HFF-Myc (cell line): ENCODE measurements around the gene MPPED2.

ENCODE experiments used
- DNase-seq: peaks from one replicate; pipeline ENCODE4 v3.0.0-alpha.2; 2011; ENCODE audit warnings: low read depth; ENCODE audit errors: extremely low read depth
- H3K4me3 ChIP-seq: replicated peaks from 2 replicates; pipeline ENCODE4 v1.5.1; 2011; ENCODE audit warnings: low read depth, mild to moderate bottlenecking, control low read depth, low read length
- TF ChIP-seq, protein P1 (sequence below): IDR thresholded peaks from 2 replicates; pipeline ENCODE4 v1.5.1; 2012; ENCODE audit warnings: mild to moderate bottlenecking, low read depth, low read length, control low read depth; ENCODE audit errors: missing control alignments

MPPED2 gene

DNA sequence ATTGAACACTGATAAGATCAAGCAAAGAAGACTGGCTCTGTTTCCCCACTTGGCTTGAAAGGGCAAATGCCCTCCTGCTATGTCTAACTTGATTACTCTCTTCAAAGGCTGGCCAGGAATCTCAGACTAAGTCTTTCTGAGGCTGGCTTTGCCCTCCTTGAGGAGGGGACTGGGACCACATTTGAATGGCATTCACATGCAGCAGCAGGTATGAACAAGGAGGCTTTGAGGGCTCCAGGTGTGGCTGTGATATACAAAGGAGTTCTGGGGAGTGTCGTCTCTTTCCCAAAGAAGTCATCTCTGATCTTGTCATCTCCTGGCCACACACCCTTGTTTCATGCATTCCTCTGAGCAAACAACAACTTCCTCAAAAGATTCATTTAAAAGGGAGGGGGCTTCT is 132.4 kb downstream of the MPPED2 start:
- H3K4me3 ChIP-seq, result no peak overlapping the region
- DNase-seq, result no peak
- TF ChIP-seq, protein P1, sequence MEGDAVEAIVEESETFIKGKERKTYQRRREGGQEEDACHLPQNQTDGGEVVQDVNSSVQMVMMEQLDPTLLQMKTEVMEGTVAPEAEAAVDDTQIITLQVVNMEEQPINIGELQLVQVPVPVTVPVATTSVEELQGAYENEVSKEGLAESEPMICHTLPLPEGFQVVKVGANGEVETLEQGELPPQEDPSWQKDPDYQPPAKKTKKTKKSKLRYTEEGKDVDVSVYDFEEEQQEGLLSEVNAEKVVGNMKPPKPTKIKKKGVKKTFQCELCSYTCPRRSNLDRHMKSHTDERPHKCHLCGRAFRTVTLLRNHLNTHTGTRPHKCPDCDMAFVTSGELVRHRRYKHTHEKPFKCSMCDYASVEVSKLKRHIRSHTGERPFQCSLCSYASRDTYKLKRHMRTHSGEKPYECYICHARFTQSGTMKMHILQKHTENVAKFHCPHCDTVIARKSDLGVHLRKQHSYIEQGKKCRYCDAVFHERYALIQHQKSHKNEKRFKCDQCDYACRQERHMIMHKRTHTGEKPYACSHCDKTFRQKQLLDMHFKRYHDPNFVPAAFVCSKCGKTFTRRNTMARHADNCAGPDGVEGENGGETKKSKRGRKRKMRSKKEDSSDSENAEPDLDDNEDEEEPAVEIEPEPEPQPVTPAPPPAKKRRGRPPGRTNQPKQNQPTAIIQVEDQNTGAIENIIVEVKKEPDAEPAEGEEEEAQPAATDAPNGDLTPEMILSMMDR, result no peak

DNA sequence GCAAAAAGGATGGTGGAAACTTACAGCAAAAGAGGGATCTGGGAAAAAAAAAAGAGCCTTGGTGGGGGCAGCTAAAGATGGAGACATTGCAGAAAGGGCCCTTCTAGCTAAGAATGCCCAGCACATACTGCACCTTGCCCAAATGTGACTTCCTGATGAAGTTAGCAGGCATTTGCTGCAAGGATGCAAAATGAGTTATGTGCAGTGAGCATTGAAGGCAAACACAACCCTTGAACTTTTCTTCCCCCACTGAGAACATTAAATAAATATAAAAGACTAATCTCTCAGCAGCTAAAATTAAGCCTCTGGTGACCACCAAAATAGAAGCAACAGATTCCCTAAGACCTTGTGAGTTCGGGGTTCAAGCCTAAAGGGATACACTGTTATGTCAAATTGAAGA is 133.3 kb downstream of the MPPED2 start:
- no peak overlapping the region for H3K4me3 ChIP-seq
- no peak for DNase-seq
- TF ChIP-seq, protein P1, result no peak

DNA sequence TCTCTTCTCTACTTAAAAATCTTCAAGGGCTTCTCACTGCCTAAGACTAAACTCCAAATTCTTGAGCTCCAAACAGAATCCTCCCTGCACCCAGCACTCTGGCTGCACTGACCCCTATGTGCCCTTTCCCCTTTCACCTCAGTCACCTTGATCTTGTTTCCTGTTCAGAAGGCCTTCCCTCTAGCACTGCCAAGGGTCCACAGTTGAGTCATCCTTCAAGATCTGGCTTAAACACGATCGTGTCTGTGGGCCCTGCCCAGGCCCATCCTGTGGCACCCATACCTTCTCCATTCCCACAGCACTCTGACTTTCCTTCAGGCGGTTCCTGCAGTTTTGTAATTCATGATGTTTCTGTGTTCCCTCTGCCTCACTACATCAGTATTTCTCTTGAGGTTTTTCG is 134.0 kb downstream of the MPPED2 start:
- H3K4me3 ChIP-seq, result no peak overlapping the region
- no peak for DNase-seq
- TF ChIP-seq, protein P1, result no peak

DNA sequence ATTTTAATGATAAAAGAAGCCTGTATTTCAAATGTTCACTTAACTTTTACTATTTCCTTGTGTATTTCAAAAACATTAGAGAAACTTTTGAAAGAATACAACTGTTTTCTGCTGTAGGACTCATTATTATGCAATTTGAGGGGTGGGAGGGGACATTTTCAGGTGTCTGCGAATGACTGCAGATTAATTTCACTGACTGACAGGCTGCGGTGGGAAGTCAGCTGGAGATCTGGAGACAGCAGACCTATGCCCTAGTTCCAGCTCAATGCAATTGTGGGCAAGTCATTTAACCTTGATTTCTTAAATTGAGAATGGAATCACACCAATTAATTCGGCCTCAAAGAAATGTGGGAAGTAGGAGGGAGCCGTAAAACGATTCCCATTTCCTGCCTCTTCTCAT is 134.5 kb downstream of the MPPED2 start:
- no peak for DNase-seq
- TF ChIP-seq, protein P1, result no peak
- no peak overlapping the region for H3K4me3 ChIP-seq

DNA sequence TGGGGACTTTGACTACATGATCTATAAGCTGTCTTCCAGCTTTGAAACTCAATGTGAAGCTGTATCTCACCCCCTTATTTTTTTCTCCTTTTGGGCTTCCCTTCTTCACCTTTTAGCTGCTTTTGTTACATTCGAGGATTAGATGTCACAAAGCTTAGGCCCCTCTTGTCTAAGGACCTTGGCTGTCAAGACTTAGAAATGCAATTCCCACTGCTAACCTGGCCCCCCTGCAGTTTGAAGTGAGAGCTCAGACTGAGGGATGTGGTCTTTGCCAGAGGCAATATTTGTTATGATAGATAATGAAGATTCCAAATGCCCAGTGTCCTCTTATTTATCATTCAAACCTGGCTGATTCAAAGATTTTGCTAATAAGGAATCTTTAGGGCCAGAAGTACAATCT is 135.0 kb downstream of the MPPED2 start:
- TF ChIP-seq, protein P1, result no peak
- no peak for DNase-seq
- H3K4me3 ChIP-seq, result no peak overlapping the region

DNA sequence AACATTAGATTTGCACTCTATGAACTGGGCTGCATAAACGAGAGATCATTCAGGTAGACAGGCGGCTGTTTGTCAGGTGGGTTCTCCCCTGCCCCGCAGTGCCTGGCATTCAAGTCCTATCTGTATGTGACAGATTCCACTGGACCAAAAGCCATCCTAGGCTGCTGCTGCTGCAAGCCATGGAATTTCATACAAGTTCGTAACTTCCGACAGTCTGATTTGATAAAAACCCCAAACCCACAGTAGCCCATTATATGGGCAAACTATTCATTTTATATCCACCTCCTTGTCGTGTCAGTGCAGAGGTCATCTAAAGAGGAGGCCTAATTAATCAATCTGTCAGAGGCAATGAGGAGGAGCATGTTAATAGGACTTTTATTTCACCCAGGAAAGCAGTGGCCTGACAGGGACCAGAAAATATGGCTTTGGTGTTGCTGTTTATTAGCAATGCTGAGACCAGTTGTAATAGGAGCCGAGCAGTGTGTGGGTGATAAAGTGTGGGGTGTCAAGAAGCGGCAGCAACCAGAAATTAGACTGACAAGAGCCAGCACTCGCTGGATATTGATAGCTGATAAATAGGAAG is 139.0 kb downstream of the MPPED2 start:
- H3K4me3 ChIP-seq, result no peak overlapping the region
- TF ChIP-seq, protein P1, result no peak
- no peak for DNase-seq

DNA sequence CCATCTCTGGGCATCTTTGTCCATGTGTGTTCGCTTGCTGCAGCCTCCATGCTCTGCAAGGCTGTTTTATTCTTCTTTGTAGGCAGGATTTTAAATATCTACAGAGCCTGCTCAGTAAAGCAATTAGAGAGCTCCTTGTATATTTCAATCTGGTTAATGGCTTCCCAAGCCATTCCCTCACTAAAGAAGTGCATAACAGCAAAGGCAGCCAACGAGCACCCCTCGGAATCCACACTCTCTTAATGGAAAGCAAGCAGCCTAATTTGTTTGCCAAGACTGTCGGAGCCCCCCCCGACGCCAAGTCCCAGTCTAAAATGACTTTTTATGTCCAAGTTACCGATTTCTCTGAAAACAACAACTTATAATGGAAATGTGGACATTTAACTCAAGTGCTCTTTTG is 139.6 kb downstream of the MPPED2 start:
- no peak overlapping the region for H3K4me3 ChIP-seq
- DNase-seq, result no peak
- TF ChIP-seq, protein P1, result no peak
